Measurements from ENCODE around the gene HOXA6.

DNA sequence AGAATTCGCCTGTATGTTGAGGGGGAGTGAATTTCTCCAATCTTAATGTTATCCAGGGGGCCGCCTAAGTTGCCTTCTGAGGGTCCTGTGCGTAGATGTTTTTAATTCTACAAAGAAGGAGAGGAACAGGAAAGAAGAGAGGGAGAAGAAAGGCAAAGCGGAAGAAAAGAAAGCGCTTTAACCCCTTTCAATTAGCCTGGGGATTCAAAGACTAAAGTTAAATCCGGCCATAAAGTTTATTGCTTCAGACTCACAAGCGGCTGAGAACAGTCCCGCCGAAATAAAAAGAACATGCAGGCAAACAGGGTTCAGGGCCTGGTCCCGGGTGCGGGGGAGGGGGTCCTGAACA, 8.6 kb downstream of the HOXA6 start:
- TF ChIP-seq, protein P1, sequence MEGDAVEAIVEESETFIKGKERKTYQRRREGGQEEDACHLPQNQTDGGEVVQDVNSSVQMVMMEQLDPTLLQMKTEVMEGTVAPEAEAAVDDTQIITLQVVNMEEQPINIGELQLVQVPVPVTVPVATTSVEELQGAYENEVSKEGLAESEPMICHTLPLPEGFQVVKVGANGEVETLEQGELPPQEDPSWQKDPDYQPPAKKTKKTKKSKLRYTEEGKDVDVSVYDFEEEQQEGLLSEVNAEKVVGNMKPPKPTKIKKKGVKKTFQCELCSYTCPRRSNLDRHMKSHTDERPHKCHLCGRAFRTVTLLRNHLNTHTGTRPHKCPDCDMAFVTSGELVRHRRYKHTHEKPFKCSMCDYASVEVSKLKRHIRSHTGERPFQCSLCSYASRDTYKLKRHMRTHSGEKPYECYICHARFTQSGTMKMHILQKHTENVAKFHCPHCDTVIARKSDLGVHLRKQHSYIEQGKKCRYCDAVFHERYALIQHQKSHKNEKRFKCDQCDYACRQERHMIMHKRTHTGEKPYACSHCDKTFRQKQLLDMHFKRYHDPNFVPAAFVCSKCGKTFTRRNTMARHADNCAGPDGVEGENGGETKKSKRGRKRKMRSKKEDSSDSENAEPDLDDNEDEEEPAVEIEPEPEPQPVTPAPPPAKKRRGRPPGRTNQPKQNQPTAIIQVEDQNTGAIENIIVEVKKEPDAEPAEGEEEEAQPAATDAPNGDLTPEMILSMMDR (IDR thresholded peaks at IDR 0.05), result no peak
- TF ChIP-seq POLR2A (IDR thresholded peaks at IDR 0.05), result no peak

All from esophagus squamous epithelium (tissue), 4 donors.